Measurements from ENCODE around the gene CDC25A. TPM values are rescaled to one million over a fixed set of nuclear protein-coding genes. Genes with fewer than 3 reads are reported as not detected.

CDC25A gene
- total and polyA plus RNA-seq, 2 experiments from 2014 or later, result 17.7 to 126 TPM

- no peak for TF ChIP-seq REST (IDR thresholded peaks at IDR 0.05; ENCODE audit: unreplicated experiment)
- TF ChIP-seq STAT1 (IDR thresholded peaks at IDR 0.05; ENCODE audit: unreplicated experiment), result no peak
- TF ChIP-seq CREB1 (CRISPR knock-in tag; IDR thresholded peaks at IDR 0.05; ENCODE audit: low read depth), result no peak
- TF ChIP-seq ETS1 (IDR thresholded peaks at IDR 0.05), result no peak
- no peak for TF ChIP-seq ZNF114 (CRISPR knock-in tag; IDR thresholded peaks at IDR 0.05)
- TF ChIP-seq POLR2AphosphoS5 (IDR thresholded peaks at IDR 0.05; ENCODE audit: low read depth), result no peak
Observed at GRCh38 chr3:48155122-48155521, 33.1 kb downstream of the CDC25A start (continued).

GRCh38 chr3:48151807-48152427 lies 36.3 kb downstream of the CDC25A start:
- Histone ChIP-seq H3K27me3 (ENCODE audit: insufficient read depth) (no peaks in the 10 kb centered on the region), H2AFZ (no peak overlapping the region), H3F3A (replicated peaks; ENCODE audit: low read depth) (peaks cover 8% of the 10 kb centered on the region; the same call in 1 of the 2 replicates), H3K4me3 (no peak overlapping the region), H3K79me2 (replicated peaks; ENCODE audit: insufficient read depth) (no peaks in the 10 kb centered on the region), H3K27ac (ENCODE audit: low read depth) (no peak overlapping the region), H4K20me1 (replicated peaks; ENCODE audit: insufficient read depth) (peaks cover 3% of the 10 kb centered on the region), H3K9me2 (ENCODE audit: insufficient read depth) (no peaks in the 10 kb centered on the region), H3K4me2 (no peak overlapping the region), H3K36me3 (ENCODE audit: insufficient read depth) (peaks cover 2% of the 10 kb centered on the region; the same call in 1 of the 2 replicates), H3K4me1 (ENCODE audit: insufficient read depth) (no peaks in the 10 kb centered on the region; the same call in 1 of the 2 replicates)
- ATAC-seq (peak; percentile 25), DNase-seq (ENCODE audit: low spot score) (no peak)
- Mint-ChIP-seq H3K36me3 (ENCODE audit: low read depth) (peaks cover 6% of the 10 kb centered on the region; the same call in 2 of the 3 replicates), H3K27ac (no peak overlapping the region), H3K9me3 (no peaks in the 10 kb centered on the region), H3K27me3 (ENCODE audit: insufficient read depth, low read depth, poor library complexity) (peaks cover 1% of the 10 kb centered on the region), H3K4me3 (no peak overlapping the region), H3K4me1 (peaks cover 7% of the 10 kb centered on the region)
- TF ChIP-seq JUNB (IDR thresholded peaks at IDR 0.05; ENCODE audit: unreplicated experiment) (no peak), NANOG (IDR thresholded peaks at IDR 0.05; ENCODE audit: borderline replicate concordance) (no peak), ZNF114 (CRISPR knock-in tag; IDR thresholded peaks at IDR 0.05) (no peak), ETS1 (IDR thresholded peaks at IDR 0.05) (no peak), ZNF462 (CRISPR knock-in tag; IDR thresholded peaks at IDR 0.05) (no peak), CTCF (conservative IDR thresholded peaks at IDR 0.05; ENCODE audit: low read depth in 2 of 2) (no peak), STAT1 (IDR thresholded peaks at IDR 0.05; ENCODE audit: unreplicated experiment) (no peak), POLR2AphosphoS5 (IDR thresholded peaks at IDR 0.05; ENCODE audit: low read depth) (no peak)

All from GM23338 (cell line).